ENCODE measurements around the gene PDGFB.

The PDGFB gene

DNA sequence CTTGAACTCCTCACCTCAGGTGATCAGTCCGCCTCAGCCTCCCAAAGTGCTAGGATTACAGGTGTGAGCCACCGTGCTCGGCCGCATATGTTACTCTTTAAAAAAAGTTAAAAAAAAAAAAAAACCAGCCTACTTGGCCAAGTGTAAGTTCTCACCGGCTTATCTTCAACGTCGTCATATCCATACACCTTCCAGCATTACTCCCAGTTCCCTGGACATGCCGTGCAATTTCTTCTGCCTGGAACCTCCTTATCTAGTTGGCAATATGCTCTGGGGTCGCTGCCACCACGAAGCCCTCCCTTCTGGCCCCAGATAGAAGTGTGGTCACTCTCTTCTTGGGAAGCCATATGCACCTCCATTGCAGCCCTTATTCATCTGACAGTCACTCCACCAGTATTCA is 56.0 kb downstream of the PDGFB start:
- DNase-seq (ENCODE audit: insufficient read length, low spot score) (no peak), FAIRE-seq (no peak)
- TF ChIP-seq POLR2A (IDR thresholded peaks at IDR 0.05; ENCODE audit: low read depth, low read length) = no peak

DNA sequence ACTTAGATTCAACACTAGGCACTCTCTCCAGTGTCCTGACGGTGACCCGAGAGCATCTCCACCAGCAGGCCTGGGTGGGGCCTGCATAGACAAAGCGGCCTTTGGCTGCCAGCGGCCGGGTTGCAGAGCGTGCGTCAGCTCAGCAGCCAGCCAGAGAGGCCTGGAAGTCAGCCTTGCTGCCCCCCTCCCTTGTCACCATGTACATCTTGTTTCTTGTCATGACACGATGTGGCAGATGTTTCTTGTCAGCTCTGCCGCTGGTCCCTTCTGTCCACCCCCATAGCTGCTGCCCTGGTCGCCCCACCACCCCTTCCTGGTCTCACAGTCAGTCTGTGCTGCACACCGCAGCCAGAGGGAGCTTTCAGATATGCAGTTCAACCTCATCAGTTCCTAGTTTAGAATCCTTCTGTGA is 59.2 kb downstream of the PDGFB start:
- FAIRE-seq (no peak), DNase-seq (ENCODE audit: insufficient read length, low spot score) (no peak)
- TF ChIP-seq POLR2A (IDR thresholded peaks at IDR 0.05; ENCODE audit: low read depth, low read length) = no peak

- DNase-seq (ENCODE audit: insufficient read length, low spot score) = no peak
- TF ChIP-seq POLR2A (IDR thresholded peaks at IDR 0.05; ENCODE audit: low read depth, low read length) = no peak
- FAIRE-seq = no peak
These were observed 59.9 kb downstream of the PDGFB start for GRCh38 chr22:39184586-39185577.

DNA sequence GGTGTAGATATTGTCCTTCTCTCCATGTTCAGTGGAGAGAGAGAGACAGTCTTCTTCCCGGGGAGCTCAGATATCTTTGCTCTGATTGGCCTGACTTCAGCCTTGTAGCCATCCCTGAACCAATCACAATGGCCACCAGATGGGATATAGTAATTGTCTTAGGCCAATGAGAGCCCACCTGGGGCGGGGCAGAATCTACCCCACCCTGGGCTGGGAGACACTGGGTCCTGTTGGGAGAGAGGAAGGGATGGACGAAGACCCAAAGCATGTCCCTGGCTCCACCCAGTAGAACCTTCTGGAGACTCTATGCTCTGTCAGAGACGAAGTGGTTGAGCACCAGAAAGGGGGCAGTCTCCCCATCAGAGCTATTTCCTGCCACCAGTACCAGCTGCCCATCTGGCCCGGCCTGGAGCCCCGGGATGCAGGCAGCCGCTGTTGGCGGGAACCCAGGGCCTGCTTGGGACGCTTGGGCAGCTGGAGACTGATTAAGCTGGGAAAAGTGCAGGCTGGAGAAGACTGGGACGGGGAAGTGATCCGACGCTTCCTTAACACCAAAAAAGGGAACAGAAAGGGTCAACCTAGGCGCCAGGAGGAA is 60.7 kb downstream of the PDGFB start:
- FAIRE-seq (no peak), DNase-seq (ENCODE audit: insufficient read length, low spot score) (no peak)
- TF ChIP-seq POLR2A (IDR thresholded peaks at IDR 0.05; ENCODE audit: low read depth, low read length) = no peak

- TF ChIP-seq POLR2A (IDR thresholded peaks at IDR 0.05; ENCODE audit: low read depth, low read length) = no peak
- DNase-seq (ENCODE audit: insufficient read length, low spot score) (no peak), FAIRE-seq (no peak)
These were observed 62.2 kb downstream of the PDGFB start for GRCh38 chr22:39182478-39183030.

- no peak for DNase-seq (ENCODE audit: insufficient read length, low spot score)
- FAIRE-seq = no peak
- TF ChIP-seq POLR2A (IDR thresholded peaks at IDR 0.05; ENCODE audit: low read depth, low read length) = no peak
These were observed 63.0 kb downstream of the PDGFB start for GRCh38 chr22:39181778-39182177.

- no peak for TF ChIP-seq POLR2A (IDR thresholded peaks at IDR 0.05; ENCODE audit: low read depth, low read length)
- DNase-seq (ENCODE audit: insufficient read length, low spot score) (no peak), FAIRE-seq (no peak)
These were observed 63.4 kb downstream of the PDGFB start for GRCh38 chr22:39181356-39181755.

GRCh38 chr22:39179841-39180335 is 64.9 kb downstream of the PDGFB start:
- TF ChIP-seq POLR2A (IDR thresholded peaks at IDR 0.05; ENCODE audit: low read depth, low read length) = no peak
- no peak for DNase-seq (ENCODE audit: insufficient read length, low spot score)
- FAIRE-seq = no peak

DNA sequence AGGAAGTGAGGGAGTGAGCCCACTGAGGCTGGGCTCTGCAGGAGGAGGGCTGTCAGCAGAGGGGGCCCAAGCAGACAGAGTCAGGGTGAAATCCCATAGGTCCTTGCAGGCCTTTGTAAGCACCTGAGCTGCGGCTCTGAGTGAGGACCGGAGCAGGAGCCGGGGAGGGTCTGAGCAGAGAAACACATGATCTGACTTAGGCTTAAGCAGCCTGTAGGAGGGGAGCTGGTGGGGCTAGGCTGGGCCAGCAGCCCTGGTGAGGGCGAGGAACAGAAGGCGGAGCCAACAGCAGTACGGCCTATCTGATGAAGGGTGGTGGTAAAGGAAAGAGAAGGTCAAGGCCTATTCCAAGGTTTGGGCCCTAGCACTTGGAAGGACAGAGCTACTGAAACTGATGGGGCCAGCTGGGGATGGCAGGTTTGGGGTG is 65.4 kb downstream of the PDGFB start:
- FAIRE-seq (no peak), DNase-seq (ENCODE audit: insufficient read length, low spot score) (no peak)
- TF ChIP-seq POLR2A (IDR thresholded peaks at IDR 0.05; ENCODE audit: low read depth, low read length) = no peak

GRCh38 chr22:39178206-39179111 is 66.3 kb downstream of the PDGFB start:
- FAIRE-seq (no peak), DNase-seq (ENCODE audit: insufficient read length, low spot score) (no peak)

DNA sequence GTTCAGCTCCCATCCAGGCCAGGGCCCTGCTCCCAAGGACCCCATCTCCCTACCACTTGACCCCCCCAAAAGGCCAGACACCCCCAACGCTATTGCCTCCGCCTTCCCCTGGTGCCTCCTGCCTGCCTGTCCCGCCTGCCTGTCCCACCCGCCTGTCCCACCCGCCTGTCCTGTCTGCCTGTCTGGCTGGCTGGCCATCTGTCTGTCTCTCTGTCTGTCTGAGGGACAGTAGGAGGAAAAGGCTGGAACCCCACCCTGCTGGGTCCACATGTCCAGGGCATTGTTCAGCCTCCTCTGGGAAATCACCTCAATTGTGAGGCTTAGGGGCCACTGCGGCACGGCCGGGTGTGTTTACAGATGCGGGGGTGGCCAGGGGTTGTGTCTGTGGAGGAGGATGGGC is 67.0 kb downstream of the PDGFB start:
- FAIRE-seq (no peak), DNase-seq (ENCODE audit: insufficient read length, low spot score) (no peak)
- no peak for TF ChIP-seq POLR2A (IDR thresholded peaks at IDR 0.05; ENCODE audit: low read depth, low read length)

More at GRCh38 chr22:39178206-39179111, 66.3 kb downstream of the PDGFB start:
- no peak for TF ChIP-seq POLR2A (IDR thresholded peaks at IDR 0.05; ENCODE audit: low read depth, low read length)

GRCh38 chr22:39177456-39177775 is 67.4 kb downstream of the PDGFB start:
- DNase-seq (ENCODE audit: insufficient read length, low spot score) = no peak
- no peak for FAIRE-seq
- no peak for TF ChIP-seq POLR2A (IDR thresholded peaks at IDR 0.05; ENCODE audit: low read depth, low read length)

DNA sequence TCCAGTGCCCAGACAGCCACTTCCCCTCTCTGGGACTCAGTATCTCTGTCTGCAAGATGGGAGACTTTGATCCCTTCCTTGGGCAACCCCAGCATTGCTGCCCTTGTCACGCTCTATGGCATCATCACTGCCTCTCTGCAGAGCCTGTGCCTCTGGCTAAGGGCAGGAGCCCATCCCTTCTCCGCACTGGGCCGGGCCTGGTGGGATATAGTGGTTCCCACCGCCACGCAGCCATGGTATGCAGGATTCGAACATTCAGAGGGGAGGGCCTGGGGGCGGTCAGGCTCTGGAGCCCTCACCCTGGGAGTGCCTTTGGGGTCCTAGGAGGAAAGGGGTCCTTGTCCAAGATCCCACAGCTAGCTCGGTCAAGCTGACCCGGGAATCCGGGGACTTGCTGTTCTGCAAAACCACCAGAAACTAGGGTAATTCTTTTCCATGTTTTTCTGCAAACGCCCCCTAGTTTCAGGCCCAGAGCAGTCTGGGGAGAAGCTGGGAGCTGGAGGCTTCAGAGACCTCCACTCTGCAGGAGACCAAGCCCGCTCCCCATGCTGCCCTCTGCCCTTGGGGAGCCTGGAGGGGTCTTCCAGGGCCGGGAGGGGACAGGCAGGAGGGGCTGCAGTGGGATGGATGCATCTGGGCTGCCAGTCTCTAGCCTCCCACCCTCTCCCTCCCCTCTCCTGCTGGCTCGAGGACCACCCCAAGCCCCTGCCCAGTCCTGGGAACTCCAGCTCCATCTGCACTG is 67.9 kb downstream of the PDGFB start:
- TF ChIP-seq POLR2A (IDR thresholded peaks at IDR 0.05; ENCODE audit: low read depth, low read length) = no peak
- FAIRE-seq = no peak
- DNase-seq (ENCODE audit: insufficient read length, low spot score) = no peak
